Measurements from ENCODE around the gene TANGO2.
A peak's percentile ranks its signal among the peaks of the same experiment; 100 is the strongest.

TANGO2 gene

GRCh38 chr22:20109411-20110358, 88.8 kb downstream of the TANGO2 start:
- no peak for DNase-seq

- DNase-seq, result no peak
Measured at GRCh38 chr22:20110359-20110985, 89.6 kb downstream of the TANGO2 start.

GRCh38 chr22:20111045-20111688, 90.3 kb downstream of the TANGO2 start:
- DNase-seq, result peak; percentile 69

- no peak for DNase-seq
Measured at GRCh38 chr22:20111689-20112622, 91.0 kb downstream of the TANGO2 start.

- DNase-seq, result no peak
Measured at GRCh38 chr22:20112623-20113511, 92.0 kb downstream of the TANGO2 start.

- no peak for DNase-seq
Measured at GRCh38 chr22:20113551-20114310, 92.8 kb downstream of the TANGO2 start.

- no peak for DNase-seq
Measured at GRCh38 chr22:20114506-20115475, 93.9 kb downstream of the TANGO2 start.

- DNase-seq, result no peak
Measured at GRCh38 chr22:20115691-20116375, 94.9 kb downstream of the TANGO2 start, which contains the start of gene RANBP1. RANBP1 (plus strand) TSS chr22:20116104; CDS start chr22:20116185, 81 bp downstream.

GRCh38 chr22:20116376-20116950, 95.6 kb downstream of the TANGO2 start:
- no peak for DNase-seq
